Effector memory CD4-positive, alpha-beta T cell (primary cell): ENCODE results near the gene HSF5.
"Not testable (repeated sequence)": the region's sequence is repeated elsewhere in the genome, so short reads cannot be mapped to it uniquely, and the experiment has no call there.

Source experiments
- DNase-seq, 3 donors: peaks; one replicate each; pipeline ENCODE4 v3.0.0-alpha.2; 2020
- H3K27ac ChIP-seq: 2 replicates; pipeline ENCODE4 v1.7.0; 2013; ENCODE audit warnings: mild to moderate bottlenecking, low read length, moderate library complexity; ENCODE audit not compliant: insufficient read depth, poor library complexity, severe bottlenecking
- H3K27me3 ChIP-seq: replicated peaks from 2 replicates; pipeline ENCODE4 v1.7.0; 2013; ENCODE audit warnings: mild to moderate bottlenecking, low read length; ENCODE audit not compliant: insufficient read depth, control insufficient read depth, poor library complexity, severe bottlenecking
- H3K36me3 ChIP-seq: 2 replicates; pipeline ENCODE4 v1.7.0; 2013; ENCODE audit warnings: mild to moderate bottlenecking, low read length, moderate library complexity; ENCODE audit not compliant: control insufficient read depth, insufficient read depth
- H3K4me1 ChIP-seq: 2 replicates; pipeline ENCODE4 v1.7.0; 2013; ENCODE audit warnings: low read length, mild to moderate bottlenecking; ENCODE audit not compliant: control insufficient read depth, insufficient read depth, poor library complexity, severe bottlenecking
- H3K4me3 ChIP-seq: 2 replicates; pipeline ENCODE4 v1.7.0; 2013; ENCODE audit warnings: low read length, low read depth, mild to moderate bottlenecking; ENCODE audit not compliant: insufficient read depth, poor library complexity, severe bottlenecking
- H3K9me3 ChIP-seq: 2 replicates; pipeline ENCODE4 v1.7.0; 2013; ENCODE audit warnings: mild to moderate bottlenecking, low read length, moderate library complexity; ENCODE audit not compliant: control insufficient read depth

HSF5 gene

GRCh38 chr17:58403311-58403710 lies 84.9 kb downstream of the HSF5 start:
- no peak overlapping the region for H3K4me3 ChIP-seq
- H3K36me3 ChIP-seq = no peaks in the 10 kb centered on the region
- no peaks in the 10 kb centered on the region for H3K9me3 ChIP-seq
- no peaks in the 10 kb centered on the region for H3K27me3 ChIP-seq
- H3K4me1 ChIP-seq = no peaks in the 10 kb centered on the region
- DNase-seq = no peak
- no peak overlapping the region for H3K27ac ChIP-seq

GRCh38 chr17:58402679-58403078 lies 85.5 kb downstream of the HSF5 start:
- H3K27me3 ChIP-seq = no peaks in the 10 kb centered on the region
- no peak overlapping the region for H3K27ac ChIP-seq
- no peaks in the 10 kb centered on the region for H3K36me3 ChIP-seq
- no peak for DNase-seq
- H3K4me1 ChIP-seq = no peaks in the 10 kb centered on the region
- no peaks in the 10 kb centered on the region for H3K9me3 ChIP-seq
- H3K4me3 ChIP-seq = no peak overlapping the region

GRCh38 chr17:58402047-58402446 lies 86.2 kb downstream of the HSF5 start:
- Histone ChIP-seq H3K27me3 (no peaks in the 10 kb centered on the region), H3K9me3 (no peaks in the 10 kb centered on the region), H3K4me3 (no peak overlapping the region), H3K36me3 (no peaks in the 10 kb centered on the region), H3K4me1 (no peaks in the 10 kb centered on the region), H3K27ac (no peak overlapping the region)
- DNase-seq = no peak

- no peaks in the 10 kb centered on the region for H3K4me1 ChIP-seq
- H3K9me3 ChIP-seq = no peaks in the 10 kb centered on the region
- no peak overlapping the region for H3K27ac ChIP-seq
- H3K27me3 ChIP-seq = no peaks in the 10 kb centered on the region
- no peak overlapping the region for H3K4me3 ChIP-seq
- no peaks in the 10 kb centered on the region for H3K36me3 ChIP-seq
- DNase-seq = no peak
These were observed 86.9 kb downstream of the HSF5 start for GRCh38 chr17:58401287-58401686.

- Histone ChIP-seq H3K9me3 (no peaks in the 10 kb centered on the region), H3K4me1 (no peaks in the 10 kb centered on the region), H3K27me3 (no peaks in the 10 kb centered on the region), H3K27ac (no peak overlapping the region), H3K36me3 (no peaks in the 10 kb centered on the region), H3K4me3 (no peak overlapping the region)
- no peak for DNase-seq
These were observed 87.4 kb downstream of the HSF5 start for GRCh38 chr17:58400826-58401225.

GRCh38 chr17:58399974-58400373 lies 88.2 kb downstream of the HSF5 start:
- DNase-seq = no peak
- Histone ChIP-seq H3K4me3 (no peak overlapping the region), H3K27ac (no peak overlapping the region), H3K27me3 (no peaks in the 10 kb centered on the region), H3K36me3 (no peaks in the 10 kb centered on the region), H3K4me1 (no peaks in the 10 kb centered on the region), H3K9me3 (no peaks in the 10 kb centered on the region)

GRCh38 chr17:58398574-58399266 lies 89.5 kb downstream of the HSF5 start:
- H3K27me3 ChIP-seq = no peaks in the 10 kb centered on the region
- DNase-seq = no peak
- no peak overlapping the region for H3K27ac ChIP-seq
- H3K4me3 ChIP-seq = no peak overlapping the region
- no peaks in the 10 kb centered on the region for H3K36me3 ChIP-seq
- no peaks in the 10 kb centered on the region for H3K4me1 ChIP-seq
- H3K9me3 ChIP-seq = no peaks in the 10 kb centered on the region

GRCh38 chr17:58397421-58397820 lies 90.8 kb downstream of the HSF5 start:
- H3K27me3 ChIP-seq, H3K9me3 ChIP-seq, DNase-seq, H3K36me3 ChIP-seq, H3K4me3 ChIP-seq, H3K27ac ChIP-seq, H3K4me1 ChIP-seq: not testable (repeated sequence)

GRCh38 chr17:58396173-58396572 lies 92.0 kb downstream of the HSF5 start:
- H3K27ac ChIP-seq = no peak overlapping the region
- H3K4me1 ChIP-seq = no peaks in the 10 kb centered on the region
- DNase-seq = no peak
- no peak overlapping the region for H3K4me3 ChIP-seq
- no peaks in the 10 kb centered on the region for H3K27me3 ChIP-seq
- H3K36me3 ChIP-seq = no peaks in the 10 kb centered on the region
- no peaks in the 10 kb centered on the region for H3K9me3 ChIP-seq

- DNase-seq = no peak
- Histone ChIP-seq H3K27me3 (no peaks in the 10 kb centered on the region), H3K4me1 (no peaks in the 10 kb centered on the region), H3K4me3 (no peak overlapping the region), H3K9me3 (no peaks in the 10 kb centered on the region), H3K36me3 (no peaks in the 10 kb centered on the region), H3K27ac (no peak overlapping the region)
These were observed 93.5 kb downstream of the HSF5 start for GRCh38 chr17:58394534-58395223.
